Hematopoietic multipotent progenitor cell (in vitro differentiated cells): Measurements from ENCODE around the gene SV2B. TPM values are rescaled to one million over a fixed set of nuclear protein-coding genes. Genes with fewer than 3 reads are reported as not detected.
A peak's percentile ranks its signal among the peaks of the same experiment; 100 is the strongest.

Experiments
- DNase-seq, 3 donors: peaks; one replicate each; pipeline ENCODE4 v3.0.0-alpha.2; 2011 to 2015; ENCODE audit warnings: low read depth in 2 of 3, low spot score in 2 of 3
- total RNA-seq: library from RNA; depleted of rRNA; stranded (reverse); fragments of >200 nt; gene quantifications from one replicate; pipeline ENCODE4 v1.2.3, GENCODE V29; 2012

SV2B gene
- total RNA-seq, 1 donor = 0.27 TPM

DNA sequence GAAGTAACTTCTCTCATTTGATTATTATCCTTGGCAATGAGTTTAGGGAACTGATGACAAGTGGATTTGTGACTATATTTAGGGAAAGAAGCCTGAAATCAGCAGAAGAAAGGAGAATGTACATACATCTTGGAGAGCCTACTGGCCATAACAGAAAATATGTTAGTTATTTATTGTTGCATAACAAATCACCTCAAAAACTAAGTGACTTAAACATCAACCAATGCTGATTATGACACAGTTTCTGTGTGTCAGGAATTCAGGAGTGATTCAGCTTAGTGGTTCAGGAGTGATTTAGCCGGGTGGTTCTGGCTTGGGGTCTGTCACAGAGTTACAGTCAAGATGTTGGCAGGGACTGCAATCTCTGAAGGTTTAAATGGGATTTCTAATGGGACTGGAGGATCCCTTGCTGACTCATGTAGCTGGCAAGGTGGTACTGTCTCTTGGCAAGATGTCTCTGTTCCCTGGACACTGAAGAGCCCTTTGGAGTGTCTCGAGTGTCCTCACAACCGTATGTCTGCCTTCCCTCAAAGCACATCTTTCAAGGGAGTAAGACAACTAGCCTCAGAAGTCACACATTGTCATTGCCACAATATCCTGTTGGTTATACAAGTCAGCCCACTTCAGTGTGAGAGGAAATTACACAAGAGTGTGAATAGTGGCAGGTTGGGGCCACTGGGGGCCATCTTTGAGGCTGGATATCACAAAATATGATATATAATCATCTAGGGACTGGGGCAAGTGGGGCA lies 248.9 kb downstream of the SV2B start:
- DNase-seq = peak in 2 of 3 donors; percentile 9 to 37

Other genes starting within 250 kb of the SV2B start
- gene FURIN, start 231.7 kb upstream of the SV2B start, total RNA-seq = 124 TPM
- 229 TPM for gene FES, start 215.8 kb upstream of the SV2B start, total RNA-seq
- gene MAN2A2, start 197.0 kb upstream of the SV2B start, total RNA-seq = 224 TPM
- 26.9 TPM for gene HDDC3, start 167.7 kb upstream of the SV2B start, total RNA-seq
- gene UNC45A, start 165.0 kb upstream of the SV2B start, total RNA-seq = 116 TPM
- gene RCCD1, start 145.4 kb upstream of the SV2B start, total RNA-seq = 13.7 TPM
- 28.8 TPM for gene PRC1, start 105.7 kb upstream of the SV2B start, total RNA-seq
- gene VPS33B, start 77.7 kb upstream of the SV2B start, total RNA-seq = 8.3 TPM